Right forelimb (tissue), 1 donor: ENCODE measurements around the gene PTPRM.

Experiments used
- DNase-seq: peaks from one replicate; pipeline ENCODE4 v3.0.0-alpha.2; 2018

Gene PTPRM

GRCh38 chr18:7908681-7909299, 341.7 kb downstream of the PTPRM start:
- DNase-seq, result no peak

- DNase-seq, result no peak
Measured at GRCh38 chr18:7914834-7915670, 347.9 kb downstream of the PTPRM start.

- DNase-seq, result no peak
Measured at GRCh38 chr18:7918701-7919100, 351.6 kb downstream of the PTPRM start.

GRCh38 chr18:7919565-7919964, 352.4 kb downstream of the PTPRM start:
- DNase-seq, result no peak

GRCh38 chr18:7921938-7922587, 354.9 kb downstream of the PTPRM start:
- DNase-seq, result no peak

- DNase-seq, result no peak
Measured at GRCh38 chr18:7923105-7923504, 356.0 kb downstream of the PTPRM start.

GRCh38 chr18:7924616-7925015, 357.5 kb downstream of the PTPRM start:
- no peak for DNase-seq

- DNase-seq, result no peak
Measured at GRCh38 chr18:7926526-7926925, 359.4 kb downstream of the PTPRM start.

GRCh38 chr18:7927119-7927518, 360.0 kb downstream of the PTPRM start:
- no peak for DNase-seq

GRCh38 chr18:7931763-7932162, 364.6 kb downstream of the PTPRM start:
- DNase-seq, result no peak

GRCh38 chr18:7937268-7937667, 370.2 kb downstream of the PTPRM start:
- no peak for DNase-seq

GRCh38 chr18:7939521-7939920, 372.4 kb downstream of the PTPRM start:
- DNase-seq, result no peak

GRCh38 chr18:7940379-7940778, 373.3 kb downstream of the PTPRM start:
- no peak for DNase-seq

GRCh38 chr18:7940971-7941370, 373.9 kb downstream of the PTPRM start:
- DNase-seq, result no peak

- no peak for DNase-seq
Measured at GRCh38 chr18:7941533-7941932, 374.4 kb downstream of the PTPRM start.

GRCh38 chr18:7945882-7946281, 378.8 kb downstream of the PTPRM start:
- DNase-seq, result no peak

GRCh38 chr18:7946734-7947377, 379.7 kb downstream of the PTPRM start:
- no peak for DNase-seq

- no peak for DNase-seq
Measured at GRCh38 chr18:7950380-7951136, 383.4 kb downstream of the PTPRM start.

GRCh38 chr18:7953095-7953958, 386.2 kb downstream of the PTPRM start:
- DNase-seq, result no peak

- no peak for DNase-seq
Measured at GRCh38 chr18:7954238-7954637, 387.1 kb downstream of the PTPRM start.

GRCh38 chr18:7955175-7955574, 388.1 kb downstream of the PTPRM start:
- DNase-seq, result no peak

- no peak for DNase-seq
Measured at GRCh38 chr18:7957297-7957696, 390.2 kb downstream of the PTPRM start.
